D341Med (cell line): ENCODE data around the gene GPATCH2L.

Source experiments
- DNase-seq: peaks from one replicate; pipeline ENCODE4 v3.0.0; 2012; ENCODE audit warnings: low spot score

Gene GPATCH2L

DNA sequence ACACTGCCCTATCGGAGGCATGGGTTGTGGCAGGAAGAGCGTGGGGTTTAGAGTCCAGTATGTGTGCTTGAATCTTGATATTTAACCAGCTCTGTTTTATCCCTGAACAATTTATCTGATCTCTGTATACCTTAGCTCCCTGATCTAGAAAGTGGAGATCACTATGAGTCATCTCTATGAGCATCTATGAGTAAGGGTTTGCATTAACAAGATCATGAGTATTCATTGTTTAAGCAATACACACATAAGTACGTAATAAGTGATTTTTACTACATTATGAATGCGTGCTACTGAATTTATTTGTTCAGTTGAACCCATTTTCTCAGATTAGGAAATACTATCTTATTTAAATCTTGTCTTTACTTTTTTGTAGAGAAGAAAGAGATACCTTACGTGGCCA lies 49.4 kb downstream of the GPATCH2L start:
- DNase-seq = no peak

DNA sequence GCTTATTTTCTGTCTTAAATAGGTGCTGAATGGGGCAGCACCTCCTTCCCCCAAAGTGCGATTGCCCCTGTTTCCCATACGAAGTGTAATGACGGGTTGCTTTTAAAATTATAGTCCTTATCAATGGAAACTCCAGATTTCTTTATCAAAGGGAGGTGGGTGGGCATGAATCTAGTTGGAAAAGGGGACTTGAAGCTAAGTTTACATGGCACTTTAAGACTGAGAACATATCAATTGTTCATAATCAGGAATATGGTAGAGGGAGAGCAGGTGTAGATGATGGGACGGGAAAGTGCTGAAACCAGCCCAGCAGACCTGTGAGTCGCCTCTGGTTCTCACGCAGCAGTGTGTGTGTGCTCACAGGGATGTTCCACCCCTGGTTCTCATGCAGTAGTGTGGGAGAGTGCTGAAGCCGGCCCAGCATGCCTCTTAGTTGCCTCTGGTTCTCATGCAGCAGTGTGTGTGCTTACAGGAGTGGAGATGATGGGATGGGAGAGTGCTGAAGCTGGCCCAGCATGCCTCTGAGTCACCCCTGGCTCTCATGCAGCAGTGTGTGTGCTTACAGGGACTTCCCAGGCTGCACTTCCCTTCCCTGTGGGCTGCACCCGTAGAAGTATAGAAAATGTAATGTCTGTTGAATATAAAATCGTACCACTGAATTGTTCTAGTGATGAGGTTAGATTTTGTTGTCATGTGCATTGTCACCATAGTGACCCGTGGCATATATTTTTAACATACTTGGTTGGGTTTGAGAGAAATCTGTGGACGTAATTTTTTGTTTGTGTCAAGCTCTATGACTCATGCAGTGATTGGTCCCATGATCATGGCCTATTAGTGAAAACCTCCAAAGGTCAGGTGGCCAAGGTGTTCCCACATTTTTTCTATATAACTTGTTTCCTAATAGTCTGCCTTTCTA lies 51.6 kb downstream of the GPATCH2L start:
- DNase-seq = no peak

DNA sequence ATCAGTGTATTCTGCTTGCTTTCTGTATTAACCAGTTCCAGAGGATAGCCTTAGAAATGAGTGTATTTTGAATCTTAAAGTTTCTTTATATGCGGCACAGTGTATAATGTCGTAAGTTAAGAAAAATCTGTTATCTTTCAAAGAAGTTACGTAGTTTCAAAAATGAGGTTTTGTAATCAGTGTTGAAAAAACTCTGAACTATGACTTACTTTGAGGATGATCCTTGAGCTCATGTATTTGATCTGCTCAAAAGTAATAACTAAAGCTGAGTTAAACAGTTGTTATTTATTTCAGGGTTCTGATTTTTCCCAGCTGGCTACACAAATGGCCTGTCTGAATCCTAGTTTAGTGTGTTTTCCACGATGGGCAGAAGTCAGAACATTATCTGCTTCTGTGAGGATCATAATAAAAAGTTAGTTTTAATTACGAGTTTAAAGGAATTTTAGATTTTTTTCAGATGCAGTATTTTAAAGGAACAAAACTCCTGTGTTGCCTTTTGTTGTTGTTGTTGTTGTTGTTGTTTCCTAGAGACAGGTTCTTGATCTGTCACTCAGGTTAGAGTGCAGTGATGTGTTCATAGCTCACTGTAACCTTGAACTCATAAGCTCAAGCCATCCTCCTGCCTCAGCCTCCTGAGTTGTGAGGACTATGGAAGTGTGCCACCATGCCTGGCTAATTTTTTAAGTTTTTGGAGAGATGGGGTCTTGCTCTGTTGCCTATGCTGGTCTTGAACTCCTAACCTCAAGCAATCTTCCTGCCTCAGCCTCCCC lies 52.9 kb downstream of the GPATCH2L start:
- DNase-seq = no peak

DNA sequence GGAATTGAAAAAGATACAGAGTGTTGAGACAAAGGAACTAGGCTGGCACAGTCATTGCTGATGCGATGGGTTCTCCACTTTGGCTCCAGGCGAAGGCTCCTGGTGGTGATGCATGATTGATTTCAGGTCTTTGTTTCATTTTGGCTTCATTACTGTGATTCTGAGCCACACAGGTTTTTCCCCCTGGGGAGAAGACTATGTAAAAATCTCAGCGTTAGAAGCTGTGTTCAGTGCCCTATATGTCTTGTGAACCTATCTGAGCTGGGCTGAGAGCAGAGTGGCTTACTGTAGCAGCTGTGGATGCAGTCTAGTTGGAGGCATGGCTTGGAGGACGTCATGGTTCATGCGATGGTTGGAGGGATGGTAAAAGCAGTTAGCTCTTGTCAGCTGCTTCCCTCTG lies 54.0 kb downstream of the GPATCH2L start:
- no peak for DNase-seq

DNA sequence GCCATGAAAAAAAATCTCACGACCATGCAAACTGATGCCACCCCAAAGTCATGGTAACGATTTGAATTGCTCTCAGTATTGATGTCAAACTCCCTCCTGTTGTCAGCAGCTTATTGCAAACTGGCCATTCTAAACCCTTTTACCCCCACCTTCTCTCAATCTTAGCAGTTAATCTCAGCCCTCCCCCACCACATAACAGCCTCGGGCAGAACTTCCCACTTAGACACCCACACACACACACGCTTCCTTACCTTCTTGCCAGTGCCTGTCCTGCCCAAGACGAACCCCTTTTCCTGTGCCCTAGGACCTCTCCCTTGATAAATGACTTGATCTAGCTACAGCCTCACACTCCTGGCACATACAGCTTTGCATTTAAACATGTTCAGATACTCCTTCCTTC lies 56.6 kb downstream of the GPATCH2L start:
- no peak for DNase-seq

DNA sequence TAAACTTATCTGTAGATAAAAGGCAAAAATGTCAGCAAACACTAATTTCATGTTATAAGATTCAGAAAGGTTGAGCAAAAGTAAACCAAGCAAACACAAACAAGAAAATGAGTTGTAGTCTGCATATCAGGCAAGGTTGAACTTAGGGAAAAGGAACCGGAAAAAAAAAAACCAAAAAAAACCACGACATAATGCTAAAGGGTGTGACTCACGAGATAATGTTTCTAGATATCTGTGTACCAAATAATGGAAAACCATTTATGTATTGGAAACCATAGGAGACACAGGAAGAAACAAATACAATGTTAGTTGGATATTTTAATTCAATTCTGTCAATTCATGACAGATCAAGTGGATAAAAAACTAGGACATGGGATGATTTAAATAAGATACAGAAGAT lies 60.5 kb downstream of the GPATCH2L start:
- no peak for DNase-seq

DNA sequence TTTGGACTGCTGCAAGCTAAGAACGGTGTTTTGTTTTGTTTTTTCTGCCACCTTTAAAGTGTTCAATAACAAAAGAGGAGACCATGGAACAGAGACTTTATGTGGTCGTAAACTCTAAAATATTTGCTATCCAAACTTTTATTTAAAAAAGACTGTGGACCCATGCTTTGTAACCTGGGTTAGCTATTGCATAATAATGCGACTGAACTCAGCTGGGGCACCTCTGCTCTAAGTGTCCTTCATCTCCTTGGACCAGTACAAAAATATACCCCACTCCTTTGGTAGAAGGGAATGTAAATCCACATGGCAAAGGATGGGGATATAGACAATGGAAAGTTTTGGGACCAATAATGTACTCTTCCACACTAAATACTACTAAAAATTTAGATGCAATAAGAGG lies 65.5 kb downstream of the GPATCH2L start:
- DNase-seq = no peak

DNA sequence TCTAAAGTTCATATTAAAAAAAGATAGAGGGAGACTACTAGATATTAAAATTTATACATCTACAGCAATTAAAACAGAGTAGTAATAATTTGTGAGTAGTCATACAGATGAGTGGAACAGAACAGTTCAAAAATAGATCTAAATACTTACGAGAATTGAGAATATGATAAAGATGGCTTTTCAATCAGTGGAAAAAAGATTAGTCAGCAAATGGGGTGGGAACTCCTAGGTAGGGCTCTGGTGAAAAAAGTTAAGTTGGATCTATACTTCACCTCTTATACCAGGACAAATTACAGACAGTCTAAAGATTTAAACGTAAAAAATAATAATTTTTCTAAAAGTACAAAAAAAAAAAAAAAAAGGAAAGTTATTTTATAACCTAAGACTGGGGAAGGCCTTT lies 66.9 kb downstream of the GPATCH2L start:
- DNase-seq = no peak

DNA sequence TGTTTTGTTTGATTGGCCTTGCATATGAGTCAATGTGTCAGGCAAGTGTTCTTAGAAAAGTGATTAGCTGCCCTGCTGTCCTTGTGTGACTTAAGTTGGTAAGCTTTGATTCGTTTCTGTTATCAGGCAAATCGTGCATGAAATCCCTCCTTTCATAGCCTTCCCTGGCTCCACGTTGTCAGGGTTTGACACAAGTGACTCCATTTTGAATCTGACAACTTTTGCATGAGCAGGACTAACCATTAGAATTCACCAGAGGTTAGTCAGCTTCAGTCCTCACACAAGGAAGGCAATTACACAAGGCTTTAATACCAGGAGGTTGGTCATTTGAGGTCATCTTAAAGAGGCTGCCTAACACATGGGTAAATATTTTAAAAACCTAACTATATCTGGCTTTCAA lies 68.2 kb downstream of the GPATCH2L start:
- DNase-seq = no peak

DNA sequence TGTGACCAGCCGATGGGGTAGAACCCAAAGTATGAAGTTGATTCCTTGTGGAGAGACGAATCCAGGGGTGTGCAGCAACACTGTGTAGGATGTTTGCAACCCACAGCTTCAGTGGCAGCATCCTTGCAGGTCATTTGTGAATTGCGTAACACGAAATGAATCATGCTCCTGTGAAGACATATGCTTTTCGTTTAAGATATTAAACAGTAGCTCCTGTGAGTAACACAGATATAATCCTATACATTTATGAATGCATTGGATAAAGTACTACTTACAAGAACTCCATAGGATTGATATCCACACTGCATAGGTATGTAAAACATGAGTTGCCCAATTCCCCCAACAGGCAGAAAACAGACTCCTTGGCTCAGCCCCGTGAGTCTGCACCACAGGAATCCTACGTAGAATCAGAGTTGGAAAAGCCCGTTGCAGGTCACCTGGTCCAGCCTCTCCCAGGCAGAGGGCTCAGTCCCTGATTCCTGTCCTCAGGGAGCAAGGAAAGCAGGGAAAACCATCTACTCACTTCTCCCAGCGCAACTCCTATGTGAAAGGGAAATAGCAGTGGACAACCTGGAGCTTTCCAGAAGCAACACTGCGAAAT lies 75.8 kb downstream of the GPATCH2L start:
- DNase-seq = no peak

DNA sequence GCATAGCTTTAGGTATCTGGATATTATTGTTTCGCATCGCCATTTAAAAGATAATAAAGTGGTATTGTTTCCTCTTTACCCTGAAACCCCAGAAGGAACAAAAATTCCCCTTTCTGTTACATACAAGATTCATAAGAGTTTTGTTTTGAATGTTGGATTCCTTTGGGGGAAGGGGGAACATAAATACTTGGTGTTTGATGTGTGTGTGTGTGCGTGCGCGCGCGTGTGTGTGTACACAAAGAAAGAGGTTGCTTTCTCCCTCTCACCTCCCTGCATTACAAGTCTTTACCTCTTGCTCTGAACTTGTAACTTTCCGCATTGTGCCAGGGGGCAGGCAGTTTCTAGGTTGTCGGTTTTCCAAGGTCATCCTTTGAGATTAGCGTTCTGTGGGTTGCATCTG lies 76.4 kb downstream of the GPATCH2L start:
- no peak for DNase-seq

DNA sequence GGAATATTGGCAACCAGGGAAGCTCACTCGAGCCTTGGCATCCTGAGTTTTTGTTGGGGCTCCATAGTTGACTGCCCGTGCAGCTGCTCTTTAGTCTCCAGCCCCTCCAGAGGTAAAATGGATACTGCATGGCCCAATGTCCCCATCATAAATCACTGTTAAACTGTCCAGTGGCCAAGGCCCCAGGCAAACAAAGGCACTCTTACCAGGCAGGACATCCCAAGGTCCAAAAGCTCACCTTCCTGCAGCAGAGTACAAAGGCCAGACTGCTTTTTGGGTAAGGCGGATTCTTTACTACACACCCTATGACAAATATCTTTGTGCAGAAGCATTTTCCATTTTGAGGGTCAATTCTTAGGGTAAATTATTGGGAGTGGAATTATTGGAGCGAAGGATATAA lies 81.1 kb downstream of the GPATCH2L start:
- no peak for DNase-seq

DNA sequence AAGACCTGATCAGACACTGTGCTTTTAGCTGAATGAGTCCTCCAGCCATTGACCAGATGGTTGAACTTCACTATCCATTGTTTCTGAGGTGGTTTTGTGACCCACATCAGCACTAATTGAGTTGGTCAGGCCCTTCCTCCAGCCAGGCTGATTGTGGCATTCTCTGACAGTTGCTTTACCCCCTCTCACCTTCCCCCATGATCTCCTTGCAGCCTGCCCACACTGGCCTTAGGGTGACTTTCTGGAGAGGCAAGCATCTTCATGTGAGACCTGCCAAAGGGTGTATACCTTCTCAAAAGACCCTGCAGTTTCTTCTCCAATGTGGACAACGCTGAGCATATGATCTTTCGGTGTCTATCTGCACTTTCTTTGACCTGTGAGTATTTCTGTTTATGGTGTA lies 83.9 kb downstream of the GPATCH2L start:
- DNase-seq = no peak

DNA sequence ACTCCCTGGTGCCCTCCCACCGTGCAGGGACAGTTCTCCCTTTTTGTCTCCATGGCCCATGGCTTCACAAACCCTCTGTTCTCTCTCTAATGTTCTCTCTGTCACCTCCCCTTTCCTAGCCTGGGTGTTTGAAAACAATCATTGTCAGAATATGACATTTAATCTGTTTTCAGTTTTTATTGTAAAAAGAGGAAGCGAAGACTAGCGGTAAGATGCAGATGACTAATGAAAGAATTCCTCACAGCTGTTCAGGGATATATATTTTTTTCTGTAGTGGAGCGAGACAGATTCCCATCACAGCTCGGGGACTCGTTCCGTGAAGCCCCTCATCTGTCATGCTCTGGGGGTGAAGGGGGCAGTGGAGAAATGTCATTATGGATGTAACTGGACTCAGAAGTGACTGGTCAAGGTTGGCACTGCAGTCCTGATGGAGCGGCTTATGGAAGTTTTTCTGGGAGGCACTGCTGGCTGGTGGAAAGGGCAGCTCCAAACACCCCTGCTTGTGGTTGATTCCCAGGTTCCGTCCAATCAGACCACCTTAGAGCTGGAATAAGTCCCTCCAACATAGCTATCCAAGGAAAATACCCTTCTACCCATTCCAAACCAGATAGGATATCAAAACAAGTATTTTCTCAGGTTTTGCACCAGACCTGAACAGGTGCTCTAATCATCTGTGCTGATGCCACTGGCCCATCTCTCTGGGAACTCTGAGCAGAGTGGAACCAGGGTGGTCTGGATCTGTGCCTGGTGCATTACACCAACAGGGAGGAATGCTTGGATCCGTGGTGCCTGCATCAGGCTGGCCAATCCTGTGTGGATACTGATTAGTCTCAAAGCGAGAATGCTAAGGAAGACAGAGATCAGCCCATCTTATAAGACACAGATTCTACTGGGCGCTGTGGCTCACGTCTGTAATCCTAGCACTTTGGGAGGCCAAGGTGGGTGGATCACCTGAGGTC lies 84.7 kb downstream of the GPATCH2L start:
- DNase-seq = no peak

DNA sequence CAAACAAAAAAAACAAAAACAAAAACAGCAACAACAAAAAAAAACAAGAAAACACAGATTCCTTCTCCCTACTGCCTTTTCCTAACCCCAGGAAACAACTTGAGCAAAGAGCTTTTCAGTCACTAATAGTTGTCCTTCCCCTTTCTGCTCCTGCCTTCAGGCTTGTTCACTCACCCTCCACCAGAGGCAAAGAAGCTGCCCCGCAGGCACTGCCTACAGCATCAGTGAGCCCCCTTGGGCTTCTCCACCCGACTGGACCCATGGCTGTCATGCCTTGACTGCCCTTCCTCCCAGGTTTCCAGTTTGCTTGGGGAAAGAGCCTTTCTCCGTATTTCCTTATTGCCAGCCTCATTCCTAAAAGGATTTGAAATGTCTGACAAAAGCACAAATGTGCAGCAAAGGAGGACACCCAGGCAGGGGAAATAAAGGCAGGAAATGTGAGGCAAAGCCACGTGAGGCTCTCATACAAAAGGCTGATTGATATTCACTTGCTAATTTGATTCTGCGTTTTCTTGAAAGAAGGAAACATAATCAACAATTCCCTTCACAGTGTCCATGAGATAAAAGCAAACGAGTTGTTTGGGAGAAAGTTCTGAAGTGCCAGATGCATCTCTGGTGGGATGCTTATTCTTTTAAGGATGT lies 85.7 kb downstream of the GPATCH2L start:
- no peak for DNase-seq

DNA sequence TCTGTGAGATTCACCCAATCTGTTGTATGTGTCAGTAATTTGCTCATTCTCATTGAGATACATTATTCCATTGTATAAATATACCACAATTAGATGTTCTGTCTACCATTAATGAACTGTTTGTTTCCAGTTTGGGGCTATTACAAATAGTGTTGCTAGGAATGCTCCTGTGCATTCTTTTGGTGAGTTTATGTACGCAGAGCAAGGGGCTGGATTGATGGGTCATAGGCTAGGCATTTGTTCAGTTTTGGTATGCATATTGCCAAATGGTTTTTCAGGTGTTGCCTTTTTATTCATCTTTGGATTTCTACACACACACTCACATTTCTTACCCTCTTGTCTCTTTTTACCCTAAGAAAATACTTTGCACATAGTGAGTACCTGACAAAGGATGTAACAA lies 93.4 kb downstream of the GPATCH2L start:
- no peak for DNase-seq

DNA sequence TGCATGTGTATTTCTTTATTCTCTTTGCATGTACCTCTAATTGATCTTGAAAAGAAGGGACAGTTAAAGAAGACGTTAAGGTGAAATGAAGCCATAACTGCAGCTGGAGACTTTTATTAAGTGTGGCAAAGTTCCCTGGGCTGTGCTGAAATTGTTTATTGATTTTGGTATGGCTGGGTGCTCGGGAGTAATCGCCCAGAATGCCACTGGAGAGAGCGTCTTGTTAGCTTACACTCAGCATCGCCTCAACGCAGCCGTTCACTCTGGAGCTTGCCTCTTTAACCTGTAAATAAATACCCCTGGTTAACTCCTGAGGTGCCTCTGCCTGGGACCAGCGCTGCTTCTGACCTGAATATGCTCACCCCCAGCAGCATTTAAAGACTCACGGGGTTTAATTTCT lies 98.6 kb downstream of the GPATCH2L start:
- no peak for DNase-seq

DNA sequence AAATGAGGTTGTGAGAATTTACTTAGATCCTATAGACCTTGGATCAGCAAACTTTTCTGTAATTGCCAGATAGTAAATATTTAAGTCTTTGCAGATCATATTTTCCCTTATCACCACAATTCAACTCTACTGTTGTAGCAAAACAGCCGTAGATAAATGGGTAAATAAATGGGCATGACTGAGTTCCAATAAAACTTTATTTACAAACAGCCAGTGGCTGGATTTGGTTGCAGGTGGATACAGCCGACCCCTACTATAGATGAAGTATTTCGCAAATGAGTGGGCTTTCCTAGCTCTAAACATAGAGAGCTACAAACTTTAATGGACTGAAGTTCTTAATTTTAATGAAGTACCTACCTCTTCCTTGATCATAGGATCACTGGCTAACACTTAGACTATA lies 100.7 kb downstream of the GPATCH2L start:
- DNase-seq = no peak

DNA sequence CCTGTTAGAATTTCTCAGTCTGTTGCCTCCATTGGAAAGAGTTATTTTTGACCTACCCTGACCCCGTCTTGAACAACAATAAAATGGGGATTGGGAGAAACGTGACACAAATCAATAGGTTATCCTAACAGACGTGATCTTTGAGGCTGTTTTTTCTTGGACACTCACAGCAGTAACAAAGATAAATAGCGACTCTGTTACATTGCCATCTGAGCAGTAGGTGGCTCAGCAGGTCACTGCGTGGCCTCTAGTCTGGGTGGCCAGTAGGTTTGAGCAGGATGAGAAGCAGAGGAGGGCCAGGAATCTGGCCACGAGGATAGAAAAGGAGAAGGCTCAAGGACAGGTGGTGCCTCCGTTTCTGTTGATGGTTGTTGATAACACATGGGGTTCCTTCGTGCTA lies 101.4 kb downstream of the GPATCH2L start:
- no peak for DNase-seq

DNA sequence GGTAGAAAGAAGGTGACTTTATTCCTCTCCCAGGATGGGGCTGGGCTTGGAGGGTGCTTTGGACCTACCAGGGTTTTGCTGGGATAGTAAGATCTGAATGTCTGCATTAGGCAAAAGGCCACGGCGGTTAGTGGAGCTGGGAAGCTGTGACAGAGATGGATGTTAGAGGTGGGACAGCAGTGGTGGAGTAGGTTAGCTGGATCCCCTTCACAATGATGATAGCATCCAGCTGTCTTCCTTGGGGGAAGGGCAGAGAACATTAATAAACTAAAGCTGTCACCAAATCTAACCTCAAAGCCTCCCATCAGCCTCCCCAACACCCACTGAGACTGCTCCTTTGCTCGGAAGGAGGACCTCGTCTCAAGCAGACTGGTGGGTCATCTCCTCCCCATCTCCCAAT lies 104.8 kb downstream of the GPATCH2L start:
- DNase-seq = no peak

DNA sequence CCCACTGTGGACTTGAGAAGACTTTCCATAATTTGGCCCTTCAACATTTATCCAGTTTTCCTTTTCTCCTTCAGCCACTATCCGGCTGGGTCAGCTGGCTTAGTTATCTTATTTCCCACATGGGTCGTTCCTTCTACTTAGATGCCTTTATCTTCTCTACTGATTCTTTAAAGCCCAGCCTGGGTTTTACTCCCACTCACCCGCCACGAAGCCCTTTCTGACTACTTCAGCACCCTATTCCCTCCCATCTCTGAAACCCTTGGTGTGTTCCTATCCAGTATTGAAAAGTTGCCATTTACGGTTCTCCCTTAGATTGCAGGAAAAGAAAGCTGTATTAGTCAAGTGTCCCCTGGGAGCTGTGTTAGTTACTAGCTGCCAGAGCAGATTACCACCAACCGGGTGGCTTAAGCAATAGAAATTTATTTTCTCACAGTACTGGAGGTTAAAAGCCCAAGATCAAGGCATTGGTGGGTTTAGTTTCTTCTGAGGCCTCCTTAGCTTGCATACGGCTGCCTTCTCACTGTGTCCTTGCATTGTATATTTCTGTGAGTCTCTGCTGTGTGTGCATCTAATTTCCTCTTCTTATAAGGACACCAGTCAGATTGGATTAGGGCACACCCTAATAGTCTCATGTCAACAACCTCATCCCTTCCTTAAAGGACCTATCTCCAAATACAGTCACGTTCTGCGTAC lies 105.5 kb downstream of the GPATCH2L start:
- DNase-seq = no peak
